Duodenal mucosa (tissue), 2 donors: ENCODE data around the gene ZGPAT.
A peak's percentile ranks its signal among the peaks of the same experiment; 100 is the strongest.

ENCODE experiments used
- H3K27ac ChIP-seq: one replicate; pipeline ENCODE4 v1.7.0; 2013; ENCODE audit warnings: low read depth, low read length
- H3K27me3 ChIP-seq, 2 donors: one replicate each; pipeline ENCODE4 v1.7.0; 2013; ENCODE audit warnings: low read length in 2 of 2, control low read depth in 1 of 2; ENCODE audit not compliant: insufficient read depth in 2 of 2, control insufficient read depth in 1 of 2
- H3K36me3 ChIP-seq, 2 donors: one replicate each; pipeline ENCODE4 v1.7.0; 2013; ENCODE audit warnings: low read length in 2 of 2, control low read depth in 1 of 2; ENCODE audit not compliant: insufficient read depth in 2 of 2, control insufficient read depth in 1 of 2
- H3K4me1 ChIP-seq, 2 donors: one replicate each; pipeline ENCODE4 v1.7.0; 2013; ENCODE audit warnings: low read length in 2 of 2, control low read depth in 1 of 2; ENCODE audit not compliant: insufficient read depth in 2 of 2, control insufficient read depth in 1 of 2
- H3K4me3 ChIP-seq, 2 donors: one replicate each; pipeline ENCODE4 v1.7.0; 2013; ENCODE audit warnings: low read length in 2 of 2, low read depth in 1 of 2
- H3K9ac ChIP-seq, 2 donors: one replicate each; pipeline ENCODE4 v1.7.0; 2013; ENCODE audit warnings: low read length in 2 of 2, low read depth in 1 of 2
- H3K9me3 ChIP-seq, 2 donors: one replicate each; pipeline ENCODE4 v1.7.0; 2013; ENCODE audit warnings: low read length in 2 of 2, control low read depth in 1 of 2; ENCODE audit not compliant: control insufficient read depth in 1 of 2

Gene ZGPAT

DNA sequence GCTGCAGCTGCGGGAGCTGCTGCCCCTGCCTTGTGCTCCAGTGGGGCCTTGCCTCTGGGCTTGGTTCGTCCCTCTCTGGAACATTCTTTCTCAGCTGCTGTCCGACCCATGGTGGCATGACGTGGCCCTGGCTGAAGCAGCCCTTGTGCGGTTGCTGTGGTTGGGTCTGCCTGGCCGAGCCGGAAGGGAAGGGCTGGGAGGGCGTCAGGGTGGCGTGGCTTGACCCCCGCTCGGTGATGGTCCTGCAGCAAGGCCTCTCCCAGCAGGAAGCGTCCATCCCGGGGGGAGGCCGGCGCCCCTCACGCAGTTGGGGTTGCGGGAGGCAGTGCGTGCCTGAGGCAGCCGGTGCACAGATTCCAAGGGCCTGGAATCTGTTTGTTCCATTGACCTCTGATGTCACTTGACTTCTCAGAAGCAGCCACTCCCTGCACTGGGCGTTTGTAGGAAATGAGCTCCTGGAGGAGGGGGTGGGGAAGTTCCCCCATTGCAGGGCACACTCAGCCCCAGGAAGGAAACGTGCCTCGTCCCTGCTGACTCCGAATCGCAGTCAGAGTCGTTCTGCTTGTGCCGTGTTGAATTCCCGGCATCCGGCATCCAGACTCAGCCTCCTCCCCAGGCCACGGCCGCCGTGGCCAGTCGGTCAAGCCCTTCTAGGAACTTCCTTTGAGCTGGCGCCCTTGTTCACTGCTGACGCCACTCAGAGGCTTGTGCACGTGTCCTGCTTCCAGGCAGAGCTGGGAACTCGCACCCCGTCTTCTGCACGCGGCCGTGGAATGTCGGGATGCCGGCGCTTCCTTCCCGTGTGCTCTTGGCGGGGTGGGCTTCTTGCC is 21.1 kb upstream of the ZGPAT start:
- H3K9ac ChIP-seq: peak overlapping the region; percentile 28 to 32
- peak overlapping the region; percentile 91 for H3K27ac ChIP-seq
- H3K4me3 ChIP-seq: peak overlapping the region; percentile 28 to 41
- H3K36me3 ChIP-seq: no peaks in the 10 kb centered on the region
- peaks cover 20 to 38% of the 10 kb centered on the region in 2 donors for H3K4me1 ChIP-seq
- H3K9me3 ChIP-seq: no peaks in the 10 kb centered on the region
- H3K27me3 ChIP-seq: no peaks in the 10 kb centered on the region

DNA sequence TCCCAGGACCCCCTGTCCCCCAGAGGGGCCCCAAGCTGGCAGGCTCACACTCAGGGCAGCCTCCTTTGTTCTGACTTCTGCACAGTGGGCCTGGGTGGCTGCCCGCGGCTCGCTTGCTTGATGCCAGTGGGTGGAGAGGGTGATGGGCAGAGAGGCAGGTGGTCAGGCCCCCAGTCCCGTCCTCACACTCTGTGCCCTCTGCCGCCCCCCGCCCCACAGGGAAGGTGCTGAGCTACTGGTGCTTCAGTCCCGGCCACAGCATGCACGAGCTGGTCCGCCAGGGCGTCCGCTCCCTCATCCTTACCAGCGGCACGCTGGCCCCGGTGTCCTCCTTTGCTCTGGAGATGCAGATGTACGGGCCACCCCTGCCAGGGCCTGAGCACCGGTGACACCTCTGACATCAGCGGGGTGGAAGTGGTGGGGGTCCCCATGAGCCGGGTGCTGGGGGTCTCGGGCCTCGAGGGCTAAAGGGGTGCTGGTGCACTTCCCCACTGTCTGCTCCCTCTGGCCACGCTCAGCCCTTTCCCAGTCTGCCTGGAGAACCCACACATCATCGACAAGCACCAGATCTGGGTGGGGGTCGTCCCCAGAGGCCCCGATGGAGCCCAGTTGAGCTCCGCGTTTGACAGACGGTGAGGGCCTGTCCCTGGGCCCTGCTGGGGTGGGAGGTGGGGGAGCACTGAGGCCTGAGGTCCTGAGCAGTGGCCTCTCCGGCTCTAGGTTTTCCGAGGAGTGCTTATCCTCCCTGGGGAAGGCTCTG is 20.2 kb upstream of the ZGPAT start:
- H3K9ac ChIP-seq: peak overlapping the region in 1 of 2 donors; percentile 28
- no peak overlapping the region for H3K4me3 ChIP-seq
- no peaks in the 10 kb centered on the region for H3K27me3 ChIP-seq
- H3K27ac ChIP-seq: peak overlapping the region; percentile 80
- H3K36me3 ChIP-seq: no peaks in the 10 kb centered on the region
- no peaks in the 10 kb centered on the region for H3K9me3 ChIP-seq
- H3K4me1 ChIP-seq: peaks cover 26 to 45% of the 10 kb centered on the region in 2 donors

DNA sequence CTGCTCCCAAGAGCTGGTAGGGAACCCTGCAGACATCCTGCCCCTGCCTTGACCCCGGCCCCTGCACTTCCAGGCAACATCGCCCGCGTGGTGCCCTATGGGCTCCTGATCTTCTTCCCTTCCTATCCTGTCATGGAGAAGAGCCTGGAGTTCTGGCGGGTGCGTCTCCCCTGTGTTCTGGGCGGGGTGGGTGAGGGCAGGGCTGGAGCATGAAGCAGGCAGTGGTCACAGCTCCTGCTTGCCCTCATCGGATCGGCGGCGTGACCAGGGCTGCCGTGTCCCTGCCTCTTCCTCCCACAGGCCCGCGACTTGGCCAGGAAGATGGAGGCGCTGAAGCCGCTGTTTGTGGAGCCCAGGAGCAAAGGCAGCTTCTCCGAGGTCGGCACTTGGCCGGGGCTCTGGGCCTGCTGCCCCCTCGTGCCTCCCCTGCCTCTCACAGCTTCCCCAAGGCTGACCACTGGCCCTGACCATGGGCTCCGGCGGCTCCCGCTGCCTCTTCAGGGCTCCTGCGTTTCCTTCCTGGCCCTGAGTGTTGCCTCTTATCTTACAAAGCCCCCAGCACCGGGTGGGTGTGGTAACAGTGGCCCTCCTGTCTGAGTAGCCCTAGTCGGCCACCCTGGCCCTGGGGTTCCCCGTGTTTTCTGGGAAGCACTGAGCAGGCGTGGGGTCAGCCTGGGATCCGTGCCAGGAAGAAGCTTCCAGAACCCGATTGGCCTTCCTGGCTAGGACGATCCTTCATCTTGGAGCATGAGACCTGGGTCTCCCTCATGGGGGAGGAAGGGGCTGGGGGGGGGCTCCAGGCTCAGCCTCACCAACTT is 19.4 kb upstream of the ZGPAT start:
- H3K36me3 ChIP-seq: no peaks in the 10 kb centered on the region
- no peak overlapping the region for H3K27ac ChIP-seq
- no peaks in the 10 kb centered on the region for H3K9me3 ChIP-seq
- no peaks in the 10 kb centered on the region for H3K27me3 ChIP-seq
- H3K9ac ChIP-seq: no peak overlapping the region
- no peak overlapping the region for H3K4me3 ChIP-seq
- H3K4me1 ChIP-seq: peaks cover 22 to 37% of the 10 kb centered on the region in 2 donors

DNA sequence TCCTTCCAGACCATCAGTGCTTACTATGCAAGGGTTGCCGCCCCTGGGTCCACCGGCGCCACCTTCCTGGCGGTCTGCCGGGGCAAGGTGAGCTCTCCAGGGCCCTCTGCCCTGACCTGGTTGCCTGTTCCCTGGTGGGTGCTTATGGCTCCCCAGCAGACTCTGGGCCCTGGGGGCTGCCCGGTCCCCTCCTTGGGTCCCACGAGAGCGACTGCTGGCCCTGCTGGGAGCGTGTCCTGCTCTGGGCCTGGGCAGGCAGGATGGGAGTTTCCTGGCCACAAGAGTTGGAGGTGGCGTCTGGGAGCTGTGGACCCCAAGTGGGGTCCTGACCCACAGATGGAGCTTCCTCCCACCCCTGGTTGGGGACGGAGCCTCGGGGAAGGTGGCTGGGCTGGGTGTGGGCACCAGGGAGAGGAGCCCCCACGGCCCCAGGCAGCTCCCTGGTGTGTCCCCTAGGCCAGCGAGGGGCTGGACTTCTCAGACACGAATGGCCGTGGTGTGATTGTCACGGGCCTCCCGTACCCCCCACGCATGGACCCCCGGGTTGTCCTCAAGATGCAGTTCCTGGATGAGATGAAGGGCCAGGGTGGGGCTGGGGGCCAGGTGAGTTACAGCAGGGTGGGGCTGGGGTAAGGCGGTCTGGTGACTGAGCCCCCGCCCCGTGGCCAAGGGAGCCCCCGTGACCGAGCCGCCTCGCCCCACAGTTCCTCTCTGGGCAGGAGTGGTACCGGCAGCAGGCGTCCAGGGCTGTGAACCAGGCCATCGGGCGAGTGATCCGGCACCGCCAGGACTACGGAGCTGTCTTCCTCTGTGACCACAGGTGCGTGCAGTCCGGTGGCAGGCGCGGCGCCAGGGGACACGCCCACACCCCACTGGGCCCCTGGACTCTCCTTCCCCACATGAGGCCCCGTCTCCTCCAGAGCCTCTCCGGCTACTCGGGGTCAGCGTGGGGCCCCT is 18.5 kb upstream of the ZGPAT start:
- Histone ChIP-seq H3K36me3 (peaks cover 0 to 4% of the 10 kb centered on the region in 2 donors), H3K27ac (no peak overlapping the region), H3K4me3 (no peak overlapping the region), H3K9ac (no peak overlapping the region), H3K27me3 (no peaks in the 10 kb centered on the region), H3K4me1 (peaks cover 21 to 37% of the 10 kb centered on the region in 2 donors), H3K9me3 (no peaks in the 10 kb centered on the region)

DNA sequence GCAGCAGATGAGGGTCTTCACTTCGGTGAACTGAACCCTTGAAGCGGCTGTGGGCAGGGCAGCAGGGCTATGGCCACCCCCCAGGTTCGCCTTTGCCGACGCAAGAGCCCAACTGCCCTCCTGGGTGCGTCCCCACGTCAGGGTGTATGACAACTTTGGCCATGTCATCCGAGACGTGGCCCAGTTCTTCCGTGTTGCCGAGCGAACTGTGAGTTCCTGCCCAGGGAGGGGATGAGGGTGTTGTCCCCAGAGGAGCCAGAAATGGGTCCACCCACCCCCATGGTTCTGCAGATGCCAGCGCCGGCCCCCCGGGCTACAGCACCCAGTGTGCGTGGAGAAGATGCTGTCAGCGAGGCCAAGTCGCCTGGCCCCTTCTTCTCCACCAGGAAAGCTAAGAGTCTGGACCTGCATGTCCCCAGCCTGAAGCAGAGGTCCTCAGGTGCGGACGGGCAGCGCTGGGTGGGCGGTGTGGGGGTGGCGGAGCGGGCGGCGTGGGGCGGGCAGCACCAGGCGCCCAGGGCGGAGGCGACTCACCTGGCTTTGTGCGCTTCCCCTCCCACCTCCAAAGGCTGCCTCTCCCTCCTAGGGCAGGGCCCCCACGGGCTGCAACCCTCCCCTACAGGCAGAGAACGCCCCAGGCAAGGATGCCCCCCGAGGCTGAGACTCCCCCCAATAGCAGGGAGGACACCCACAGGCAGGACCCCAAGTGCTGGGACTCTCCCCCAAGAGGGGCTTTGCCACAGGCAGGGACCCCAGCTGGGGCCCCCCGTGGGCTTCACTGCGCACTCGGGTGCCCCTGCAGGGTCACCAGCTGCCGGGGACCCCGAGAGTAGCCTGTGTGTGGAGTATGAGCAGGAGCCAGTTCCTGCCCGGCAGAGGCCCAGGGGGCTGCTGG is 17.6 kb upstream of the ZGPAT start:
- Histone ChIP-seq H3K4me3 (no peak overlapping the region), H3K9me3 (no peaks in the 10 kb centered on the region), H3K9ac (no peak overlapping the region), H3K27ac (no peak overlapping the region), H3K36me3 (peaks cover 0 to 4% of the 10 kb centered on the region in 2 donors), H3K27me3 (no peaks in the 10 kb centered on the region), H3K4me1 (peaks cover 21 to 37% of the 10 kb centered on the region in 2 donors)

DNA sequence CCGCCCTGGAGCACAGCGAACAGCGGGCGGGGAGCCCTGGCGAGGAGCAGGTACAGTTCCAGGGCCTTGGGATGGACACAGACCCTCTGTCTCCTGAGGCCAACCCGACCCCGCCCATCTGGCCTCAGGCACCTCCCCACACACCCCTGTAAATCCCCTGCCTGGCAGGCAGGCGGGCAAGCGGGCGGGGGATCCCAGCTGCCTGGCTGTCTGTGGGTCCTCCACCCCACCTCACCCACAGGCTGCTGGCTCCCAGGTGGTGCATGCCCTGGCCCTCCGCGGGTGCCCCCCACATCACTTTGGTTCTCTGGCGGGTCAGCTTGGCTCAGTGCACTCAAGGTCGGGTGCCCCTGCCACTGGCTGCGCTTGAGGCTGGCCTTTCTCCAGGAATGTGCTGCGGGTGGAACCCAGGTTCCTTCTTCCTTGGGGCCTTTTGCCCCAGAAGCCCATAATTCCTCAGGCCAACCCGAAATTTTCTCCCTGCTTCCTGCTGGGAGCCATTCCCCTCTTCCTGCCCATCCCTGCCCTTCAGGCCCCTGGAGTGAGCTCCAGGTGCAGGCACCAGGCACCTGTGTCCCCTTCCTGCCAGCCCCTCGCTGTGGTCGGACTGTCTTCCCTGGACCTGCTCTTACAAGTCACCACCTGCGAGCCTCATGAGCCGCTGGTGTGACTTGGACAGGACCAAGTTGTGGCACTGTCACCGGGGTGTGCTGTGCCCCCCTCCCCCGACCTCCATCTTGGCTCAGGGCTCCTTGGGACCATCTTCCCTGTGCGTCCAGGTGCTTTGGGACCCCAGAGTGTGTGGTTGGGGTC is 16.7 kb upstream of the ZGPAT start:
- Histone ChIP-seq H3K27me3 (no peaks in the 10 kb centered on the region), H3K4me1 (peaks cover 20 to 37% of the 10 kb centered on the region in 2 donors), H3K4me3 (no peak overlapping the region), H3K9ac (no peak overlapping the region), H3K27ac (no peak overlapping the region), H3K9me3 (no peaks in the 10 kb centered on the region), H3K36me3 (peaks cover 0 to 4% of the 10 kb centered on the region in 2 donors)

DNA sequence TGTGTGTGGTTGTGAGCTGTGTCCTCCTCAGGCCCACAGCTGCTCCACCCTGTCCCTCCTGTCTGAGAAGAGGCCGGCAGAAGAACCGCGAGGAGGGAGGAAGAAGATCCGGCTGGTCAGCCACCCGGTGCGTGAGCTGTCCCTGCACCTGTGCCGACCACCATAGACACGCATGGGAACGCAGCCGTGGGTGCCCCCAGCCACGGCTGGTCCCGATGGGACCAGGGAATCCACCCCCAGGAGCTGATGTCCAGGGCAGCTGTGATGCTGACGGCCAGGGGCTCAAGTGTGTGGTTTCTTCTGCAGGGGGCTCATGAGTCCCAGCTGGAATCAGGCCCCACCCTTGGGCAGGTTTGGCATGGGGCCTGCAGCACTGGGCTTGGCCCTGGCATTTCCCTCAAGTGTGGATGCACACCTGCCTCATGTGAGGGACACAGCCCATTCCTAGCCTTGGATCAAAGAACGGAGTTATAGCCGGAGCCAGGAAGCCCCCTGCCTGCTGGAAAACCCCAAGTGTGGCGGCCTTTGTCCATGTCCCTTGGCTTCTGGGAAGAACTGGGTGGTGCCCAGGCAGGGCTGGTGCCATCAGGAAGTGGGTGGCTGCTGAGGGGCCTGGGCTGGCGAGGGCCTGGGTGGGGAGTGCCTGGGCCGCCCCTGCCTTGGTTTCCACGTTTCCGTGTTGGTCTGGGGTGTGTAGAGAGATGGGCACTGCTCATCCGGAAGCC is 16.0 kb upstream of the ZGPAT start:
- Histone ChIP-seq H3K27ac (no peak overlapping the region), H3K9ac (no peak overlapping the region), H3K27me3 (no peaks in the 10 kb centered on the region), H3K4me1 (peaks cover 20 to 36% of the 10 kb centered on the region in 2 donors), H3K4me3 (no peak overlapping the region), H3K9me3 (no peaks in the 10 kb centered on the region), H3K36me3 (peaks cover 0 to 4% of the 10 kb centered on the region in 2 donors)
